ENCODE data around the gene SHISA9. TPM values are rescaled to one million over a fixed set of nuclear protein-coding genes. Genes with fewer than 3 reads are reported as not detected.

The SHISA9 gene
- total and polyA plus RNA-seq, 5 experiments from 2014 or later: not detected

DNA sequence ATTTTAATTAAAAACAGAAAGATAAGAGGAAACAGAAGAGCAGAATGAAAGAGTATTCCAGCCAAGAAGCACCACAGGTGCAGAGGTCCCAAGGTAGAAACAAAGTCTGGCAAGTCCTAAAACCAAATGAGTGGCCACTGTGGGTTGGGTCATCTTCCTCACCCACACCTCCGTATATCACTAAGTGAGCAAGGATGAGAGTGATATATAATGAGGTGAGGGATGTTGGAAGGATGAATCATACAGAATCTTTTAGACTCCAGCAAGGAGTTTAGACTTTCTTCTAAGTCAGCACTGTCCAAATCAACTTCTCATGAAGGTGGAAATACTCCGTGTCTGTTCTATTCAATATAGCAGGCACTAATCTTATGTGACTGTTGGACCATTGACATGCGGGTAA is 70.8 kb downstream of the SHISA9 start:
- POLR2A ChIA-PET: no interaction called here
- H3K4me1 Mint-ChIP-seq: no peaks in the 10 kb centered on the region

DNA sequence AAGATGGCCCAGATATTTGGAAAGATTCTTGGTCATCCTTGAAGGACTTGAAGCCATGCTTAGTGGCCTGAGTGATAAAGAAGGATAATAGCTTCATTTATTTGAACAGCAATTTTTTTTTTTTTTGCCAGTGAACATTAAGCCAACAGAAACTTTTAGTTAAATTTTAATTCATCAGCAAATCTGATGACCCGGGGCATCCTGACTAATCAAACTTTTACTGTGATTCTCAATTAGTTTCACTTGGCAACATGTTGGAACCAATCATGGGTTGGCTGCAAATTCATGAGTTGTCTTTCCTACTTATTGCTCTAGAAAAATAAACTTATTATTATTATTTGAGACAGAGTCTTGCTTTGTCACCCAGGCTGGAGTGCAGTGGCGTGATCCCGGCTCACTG is 74.4 kb downstream of the SHISA9 start:
- no peak overlapping the region for H3K27ac Mint-ChIP-seq
- no peak overlapping the region for H3K4me3 Mint-ChIP-seq
- peaks cover 0 to 5% (median 0%) of the 10 kb centered on the region in 3 donors for H3K36me3 Mint-ChIP-seq
- peaks cover 0 to 27% (median 5%) of the 10 kb centered on the region in 9 donors for H3K9me3 Mint-ChIP-seq
- ATAC-seq (no peak), DNase-seq (no peak)
- peaks cover 0 to 18% (median 4%) of the 10 kb centered on the region in 5 donors for H3K27me3 Mint-ChIP-seq
- no peaks in the 10 kb centered on the region for H3K4me1 Mint-ChIP-seq
- POLR2A ChIA-PET: no interaction called here

More for the DNA sequence above, 70.8 kb downstream of the SHISA9 start:
- DNase-seq: no peak
- Mint-ChIP-seq H3K36me3 (no peaks in the 10 kb centered on the region), H3K27ac (no peak overlapping the region), H3K4me3 (no peak overlapping the region), H3K27me3 (peaks cover 0 to 18% (median 4%) of the 10 kb centered on the region in 5 donors), H3K9me3 (peaks cover 0 to 10% (median 0%) of the 10 kb centered on the region in 9 donors)
- no peak for ATAC-seq

DNA sequence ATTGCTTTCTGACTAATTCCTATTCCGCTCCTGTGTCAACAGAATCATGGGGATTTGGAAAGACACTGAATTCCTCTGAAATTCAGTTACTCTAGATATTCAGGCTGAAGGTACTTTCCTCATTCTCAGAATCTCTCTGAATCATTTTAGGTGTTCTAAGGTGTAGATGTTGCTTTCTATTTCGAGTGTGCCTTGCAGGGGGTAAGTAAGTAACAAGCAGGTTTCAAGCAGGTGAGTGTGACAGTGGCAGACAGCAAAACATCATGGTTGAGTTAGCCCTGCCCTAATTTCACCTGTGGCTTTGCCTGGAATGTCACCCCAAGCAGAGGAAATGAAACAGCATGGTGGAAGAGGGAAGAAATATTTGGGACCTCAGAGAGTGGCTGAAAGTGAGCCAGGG is 75.1 kb downstream of the SHISA9 start:
- POLR2A ChIA-PET: no interaction called here
- Mint-ChIP-seq H3K36me3 (peaks cover 0 to 5% (median 0%) of the 10 kb centered on the region in 3 donors), H3K4me3 (no peak overlapping the region), H3K27ac (no peak overlapping the region), H3K27me3 (peaks cover 0 to 11% (median 4%) of the 10 kb centered on the region in 5 donors), H3K4me1 (no peaks in the 10 kb centered on the region), H3K9me3 (peaks cover 0 to 27% (median 6%) of the 10 kb centered on the region in 9 donors)
- DNase-seq (no peak), ATAC-seq (no peak)

DNA sequence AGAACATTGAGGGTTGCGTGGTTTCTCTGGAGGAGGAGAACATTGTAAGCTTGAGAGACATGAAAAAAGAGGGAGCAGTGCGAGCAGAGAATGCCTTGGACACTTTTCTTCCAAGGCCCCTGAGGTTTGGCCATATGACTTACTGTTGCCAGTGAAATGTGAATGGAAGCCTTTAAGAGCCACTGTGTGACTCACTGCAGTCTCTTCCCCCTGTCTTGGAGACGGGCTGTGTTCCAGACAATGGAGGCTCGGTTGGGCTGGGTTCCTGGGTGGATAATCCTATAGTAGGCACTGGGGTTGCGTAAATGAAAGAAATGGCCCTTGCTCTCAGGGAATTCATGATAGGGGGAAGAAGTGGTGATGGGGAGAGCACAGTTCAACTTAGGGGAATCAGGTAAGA is 75.5 kb downstream of the SHISA9 start:
- no peak for ATAC-seq
- H3K9me3 Mint-ChIP-seq: peaks cover 0 to 27% (median 8%) of the 10 kb centered on the region in 9 donors

DNA sequence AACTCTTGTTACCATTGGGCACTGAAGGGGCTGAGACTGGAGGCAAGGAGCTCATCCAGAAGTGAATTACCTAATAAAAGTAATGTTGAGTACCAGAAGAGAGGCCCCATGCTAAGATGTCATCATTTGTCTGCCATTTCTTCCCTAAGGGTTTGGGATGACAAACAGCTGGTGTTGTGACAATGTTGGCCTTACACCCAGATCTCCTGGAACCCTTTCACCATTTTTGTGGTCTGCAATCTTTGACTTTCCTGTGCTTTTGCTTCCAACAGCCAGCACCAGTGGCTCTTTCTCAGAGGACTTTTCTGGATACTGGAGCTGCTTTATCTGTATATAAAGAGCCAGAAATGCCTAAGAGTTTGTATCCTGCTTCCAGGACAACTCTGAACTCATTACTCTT is 84.1 kb downstream of the SHISA9 start:
- Mint-ChIP-seq H3K36me3 (no peaks in the 10 kb centered on the region), H3K27ac (no peak overlapping the region), H3K4me3 (no peak overlapping the region), H3K9me3 (peaks cover 3 to 28% (median 8%) of the 10 kb centered on the region in 9 donors), H3K4me1 (no peaks in the 10 kb centered on the region), H3K27me3 (peaks cover 1 to 22% (median 5%) of the 10 kb centered on the region in 5 donors)
- POLR2A ChIA-PET: no interaction called here
- ATAC-seq (no peak), DNase-seq (no peak)

More for the DNA sequence above, 75.5 kb downstream of the SHISA9 start:
- no peak overlapping the region for H3K27ac Mint-ChIP-seq
- DNase-seq: no peak
- no peak overlapping the region for H3K4me3 Mint-ChIP-seq
- H3K36me3 Mint-ChIP-seq: peaks cover 0 to 5% (median 0%) of the 10 kb centered on the region in 3 donors
- POLR2A ChIA-PET: no interaction called here
- peaks cover 0 to 7% (median 4%) of the 10 kb centered on the region in 5 donors for H3K27me3 Mint-ChIP-seq
- H3K4me1 Mint-ChIP-seq: no peaks in the 10 kb centered on the region

DNA sequence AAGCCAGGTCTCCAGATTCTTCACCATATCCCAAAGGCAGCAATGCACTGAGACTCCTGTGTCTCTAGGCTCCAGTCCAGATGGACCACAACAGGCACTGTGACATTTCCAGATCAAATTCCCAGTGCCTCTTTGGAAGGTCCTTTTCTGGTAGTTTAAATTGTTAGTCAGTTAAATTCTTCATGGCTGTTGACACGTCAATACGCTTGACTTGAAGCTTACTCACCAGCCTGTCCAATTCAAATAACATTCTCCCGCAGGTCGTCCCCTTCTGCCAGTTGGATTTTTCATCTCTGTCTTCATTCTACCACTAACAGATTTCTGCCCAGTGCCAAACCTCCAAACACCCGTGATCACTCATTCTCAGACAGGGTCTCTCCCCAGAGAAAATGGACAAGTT is 86.7 kb downstream of the SHISA9 start:
- ATAC-seq: no peak
- POLR2A ChIA-PET: no interaction called here
- Mint-ChIP-seq H3K9me3 (peaks cover 0 to 26% (median 4%) of the 10 kb centered on the region in 9 donors), H3K27ac (no peak overlapping the region), H3K27me3 (peaks cover 0 to 26% (median 5%) of the 10 kb centered on the region in 5 donors), H3K36me3 (no peaks in the 10 kb centered on the region), H3K4me1 (no peaks in the 10 kb centered on the region), H3K4me3 (no peak overlapping the region)
- DNase-seq: no peak

DNA sequence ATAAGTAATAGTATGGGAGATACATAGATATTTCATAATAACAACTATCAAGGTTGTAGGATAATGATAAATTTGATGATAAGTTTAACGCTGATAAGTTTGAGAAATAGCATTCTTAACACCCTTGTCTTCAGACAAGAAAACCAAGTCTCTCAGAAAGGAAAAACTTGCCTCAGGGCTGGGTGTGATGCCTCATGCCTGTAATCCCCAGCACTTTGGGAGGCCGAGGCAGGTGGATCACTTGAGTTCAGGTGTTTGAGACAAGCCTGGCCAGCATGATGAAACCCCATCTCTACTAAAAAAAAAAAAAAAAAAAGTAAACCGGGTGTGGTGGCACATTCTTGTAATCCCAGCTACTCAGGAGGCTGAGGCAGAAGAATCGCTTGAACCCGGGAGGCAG is 90.7 kb downstream of the SHISA9 start:
- Mint-ChIP-seq H3K4me3 (no peak overlapping the region), H3K27ac (no peak overlapping the region), H3K36me3 (no peaks in the 10 kb centered on the region), H3K4me1 (no peaks in the 10 kb centered on the region), H3K27me3 (peaks cover 0 to 17% (median 4%) of the 10 kb centered on the region in 5 donors), H3K9me3 (peaks cover 0 to 23% (median under 1%) of the 10 kb centered on the region in 9 donors)
- ATAC-seq (no peak), DNase-seq (no peak)
- POLR2A ChIA-PET: no interaction called here

DNA sequence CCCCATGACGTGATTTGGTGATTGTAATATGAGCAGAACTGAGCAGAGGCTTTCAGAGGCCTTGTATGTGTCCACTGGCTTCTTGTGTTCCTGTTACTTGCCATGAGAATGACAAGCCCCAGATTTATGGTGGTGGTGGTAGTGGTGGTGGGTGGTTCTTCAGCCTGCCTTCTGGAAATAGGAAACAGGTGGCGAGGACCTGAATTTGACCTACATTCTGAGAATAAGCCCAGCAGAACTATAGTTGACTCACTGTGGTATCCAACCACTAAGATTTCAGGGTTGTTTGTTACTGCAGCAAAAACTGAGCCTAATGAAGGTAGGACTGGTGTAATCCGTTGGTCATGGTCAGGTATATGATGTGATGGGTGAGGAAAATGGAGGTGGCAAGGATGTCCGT is 93.0 kb downstream of the SHISA9 start:
- no peak overlapping the region for H3K27ac Mint-ChIP-seq
- POLR2A ChIA-PET: no interaction called here
- no peak overlapping the region for H3K4me3 Mint-ChIP-seq
- ATAC-seq (no peak), DNase-seq (no peak)
- peaks cover 0 to 12% (median 4%) of the 10 kb centered on the region in 5 donors for H3K27me3 Mint-ChIP-seq
- no peaks in the 10 kb centered on the region for H3K36me3 Mint-ChIP-seq
- peaks cover 0 to 8% (median 0%) of the 10 kb centered on the region in 9 donors for H3K9me3 Mint-ChIP-seq
- H3K4me1 Mint-ChIP-seq: no peaks in the 10 kb centered on the region

DNA sequence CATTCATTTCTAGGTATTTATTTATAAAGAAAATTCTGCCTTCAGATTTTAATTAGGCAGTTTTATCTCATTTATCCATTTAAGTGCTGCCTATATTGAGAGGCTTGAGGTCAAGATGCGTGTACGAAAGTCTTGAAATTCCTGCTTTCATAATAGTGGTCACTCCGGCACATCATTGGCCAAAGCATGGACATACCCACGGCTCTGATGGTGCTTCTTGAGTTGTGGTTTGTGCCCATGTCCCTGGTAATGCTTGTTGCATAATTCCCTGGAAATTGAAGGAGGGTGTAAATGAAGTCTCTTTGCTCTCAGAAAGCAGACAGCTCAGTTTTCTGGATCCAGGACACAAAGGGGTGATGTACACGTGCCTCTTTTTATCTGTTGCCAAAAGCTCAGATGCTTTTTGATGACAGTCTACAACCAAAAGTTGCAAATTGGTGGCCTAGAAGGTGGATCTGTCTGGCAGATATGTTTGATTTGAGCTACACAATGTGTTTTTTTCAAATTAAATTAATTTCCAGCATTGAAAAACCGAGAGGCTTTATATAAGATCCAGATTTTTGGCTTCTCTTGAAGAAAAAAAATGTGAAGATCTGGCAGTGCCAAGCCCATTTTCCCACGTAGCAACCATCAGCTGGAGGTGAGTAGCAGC is 94.4 kb downstream of the SHISA9 start:
- H3K27ac Mint-ChIP-seq: no peak overlapping the region
- no peak for DNase-seq
- no peaks in the 10 kb centered on the region for H3K36me3 Mint-ChIP-seq

DNA sequence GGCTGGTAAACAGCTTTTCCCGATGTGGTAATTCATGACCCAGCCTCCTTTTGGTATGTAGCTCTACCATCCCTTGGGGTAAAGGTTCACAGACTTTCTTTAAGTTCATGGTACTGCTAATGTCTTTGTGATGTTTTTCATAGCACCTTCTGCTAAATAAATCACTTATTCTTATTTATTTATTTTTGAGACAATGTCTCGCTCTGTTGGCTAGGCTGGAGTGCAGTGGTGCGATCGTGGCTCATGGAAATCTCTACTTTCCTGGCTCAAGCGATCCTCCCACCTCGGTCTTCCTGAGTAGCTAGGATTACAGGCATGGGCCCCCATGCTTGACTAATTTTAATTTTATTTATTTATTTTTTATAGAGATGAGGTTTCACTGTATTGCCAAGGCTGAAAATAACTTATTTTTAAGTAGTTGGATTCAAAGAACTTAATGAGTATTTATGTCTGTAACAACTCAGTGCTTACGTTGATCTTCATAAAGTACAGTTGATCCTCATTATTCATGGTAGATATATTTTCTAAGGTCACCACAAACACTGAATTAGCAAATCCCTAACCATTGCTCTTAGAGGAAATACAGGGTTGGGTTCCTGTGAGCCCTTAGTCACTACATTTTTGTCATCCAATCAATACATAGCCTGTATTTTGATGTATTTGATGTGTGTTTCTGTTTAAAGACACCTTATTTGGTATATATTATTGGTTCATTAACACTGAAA is 97.1 kb downstream of the SHISA9 start:
- H3K27me3 Mint-ChIP-seq: peaks cover 7 to 14% (median 9%) of the 10 kb centered on the region in 5 donors
- ATAC-seq (no peak), DNase-seq (no peak)
- peaks cover 0 to 2% (median 0%) of the 10 kb centered on the region in 9 donors for H3K9me3 Mint-ChIP-seq
- POLR2A ChIA-PET: no interaction called here
- no peaks in the 10 kb centered on the region for H3K4me1 Mint-ChIP-seq
- H3K36me3 Mint-ChIP-seq: no peaks in the 10 kb centered on the region
- H3K4me3 Mint-ChIP-seq: no peak overlapping the region
- no peak overlapping the region for H3K27ac Mint-ChIP-seq

More for the DNA sequence above, 94.4 kb downstream of the SHISA9 start:
- no peaks in the 10 kb centered on the region for H3K4me1 Mint-ChIP-seq
- peaks cover 0 to 10% (median 2%) of the 10 kb centered on the region in 5 donors for H3K27me3 Mint-ChIP-seq
- H3K9me3 Mint-ChIP-seq: peaks cover 0 to 1% (median 0%) of the 10 kb centered on the region in 9 donors
- POLR2A ChIA-PET: no interaction called here
- no peak overlapping the region for H3K4me3 Mint-ChIP-seq
- no peak for ATAC-seq

DNA sequence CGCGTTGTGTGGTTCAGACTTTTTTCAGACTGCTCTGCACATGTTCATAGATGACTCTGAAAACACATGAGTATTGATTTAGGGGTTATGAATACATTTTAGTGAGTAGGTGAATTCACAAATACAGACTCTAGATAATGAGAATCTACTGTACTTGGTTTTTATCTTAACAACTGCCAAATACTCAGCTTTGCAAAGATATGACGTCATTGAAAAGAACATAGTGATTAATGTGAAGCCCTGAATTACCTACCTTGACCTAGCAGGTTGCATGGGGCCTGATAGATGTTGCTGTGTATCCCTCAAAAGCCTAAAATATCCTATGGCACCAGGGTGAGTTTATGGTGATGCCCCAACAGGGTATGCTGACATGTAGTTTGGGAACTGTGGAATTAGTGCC is 98.0 kb downstream of the SHISA9 start:
- peaks cover 7 to 20% (median 9%) of the 10 kb centered on the region in 5 donors for H3K27me3 Mint-ChIP-seq
- peaks cover 0 to 3% (median 0%) of the 10 kb centered on the region in 3 donors for H3K36me3 Mint-ChIP-seq
- H3K4me1 Mint-ChIP-seq: no peaks in the 10 kb centered on the region
- no peak overlapping the region for H3K4me3 Mint-ChIP-seq
- ATAC-seq (no peak), DNase-seq (no peak)
- H3K27ac Mint-ChIP-seq: no peak overlapping the region
- peaks cover 0 to 2% (median 0%) of the 10 kb centered on the region in 9 donors for H3K9me3 Mint-ChIP-seq
- POLR2A ChIA-PET: no interaction called here

DNA sequence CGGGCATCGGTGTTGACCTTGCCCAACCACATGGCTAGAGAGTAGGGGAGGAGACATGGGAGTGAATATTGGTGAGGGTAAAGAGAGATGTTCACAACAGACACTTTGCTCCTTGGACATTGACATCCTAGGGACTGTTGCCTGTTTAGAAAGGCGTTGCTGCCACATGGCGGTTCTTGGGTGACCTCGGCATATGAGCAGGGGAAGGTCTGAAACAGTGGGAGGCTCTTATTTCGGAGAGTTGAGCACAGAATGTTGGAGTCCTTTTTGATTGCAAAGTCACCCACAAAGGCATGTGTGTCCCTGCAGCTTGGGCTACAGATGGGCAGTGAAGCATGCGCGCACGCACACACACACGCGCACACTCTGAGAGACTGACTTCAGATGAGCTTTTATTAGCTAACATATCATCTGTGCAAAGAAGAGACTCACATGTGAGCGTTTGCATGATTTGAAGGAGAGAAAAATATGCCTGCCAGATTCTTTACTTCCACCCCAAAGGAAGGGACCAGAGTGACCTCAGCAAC is 104.4 kb downstream of the SHISA9 start:
- Mint-ChIP-seq H3K27ac (no peak overlapping the region), H3K4me1 (no peaks in the 10 kb centered on the region), H3K9me3 (peaks cover 0 to 17% (median 0%) of the 10 kb centered on the region in 9 donors), H3K36me3 (peaks cover 0 to 5% (median 0%) of the 10 kb centered on the region in 3 donors), H3K27me3 (peaks cover 4 to 26% (median 8%) of the 10 kb centered on the region in 5 donors), H3K4me3 (no peak overlapping the region)
- POLR2A ChIA-PET: no interaction called here
- ATAC-seq: no peak
- DNase-seq: no peak

DNA sequence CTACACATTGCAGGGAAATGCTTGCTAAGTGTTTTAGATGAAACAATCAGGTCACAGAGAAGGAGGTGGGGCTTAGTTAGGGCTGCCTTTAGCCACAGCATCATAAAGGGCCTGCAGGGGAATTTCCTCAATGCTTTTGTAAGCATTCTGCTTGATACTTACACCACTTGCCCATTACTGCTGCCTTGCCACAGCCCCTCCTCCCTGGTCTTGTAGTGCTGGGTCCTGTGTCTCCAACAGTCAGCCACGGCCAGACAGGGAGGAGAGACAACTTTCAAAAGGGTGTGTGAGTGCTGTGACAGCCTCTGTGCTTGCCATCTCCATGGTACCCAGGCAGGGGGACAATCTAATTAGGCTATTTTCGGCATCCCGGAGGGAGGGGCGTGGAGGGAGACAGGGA is 111.2 kb downstream of the SHISA9 start:
- no peaks in the 10 kb centered on the region for H3K4me1 Mint-ChIP-seq
- H3K9me3 Mint-ChIP-seq: peaks cover 0 to 8% (median 0%) of the 10 kb centered on the region in 9 donors
- no peak for ATAC-seq
- peaks cover 0 to 4% (median 0%) of the 10 kb centered on the region in 3 donors for H3K36me3 Mint-ChIP-seq
- H3K27ac Mint-ChIP-seq: no peak overlapping the region
- peaks cover 1 to 15% (median 3%) of the 10 kb centered on the region in 5 donors for H3K27me3 Mint-ChIP-seq
- POLR2A ChIA-PET: no interaction called here
- no peak overlapping the region for H3K4me3 Mint-ChIP-seq
- DNase-seq: no peak
